Neural cell (in vitro differentiated cells): Measurements from ENCODE around the gene CLDN12. TPM values are rescaled to one million over a fixed set of nuclear protein-coding genes. Genes with fewer than 3 reads are reported as not detected.

Experiments
- H2AFZ ChIP-seq: fragments of 200-600, 300-800 bp; sonication (generic), shearing (Covaris generic); 2 replicates; pipeline ENCODE4 v1.6.0; 2014; ENCODE audit warnings: low read depth, mild to moderate bottlenecking, antibody characterized with exemption, low read length, moderate library complexity
- H3F3A ChIP-seq: fragments of 200-600 bp; shearing (Covaris generic); 2 replicates; pipeline ENCODE4 v1.6.1; 2016; ENCODE audit warnings: mild to moderate bottlenecking, moderate library complexity, mixed read lengths, antibody characterized with exemption, low read length; ENCODE audit not compliant: insufficient read depth, poor library complexity, severe bottlenecking
- H3K27ac ChIP-seq: fragments of 200-600, 300-800 bp; sonication (generic), shearing (Covaris generic); 2 replicates; pipeline ENCODE4 v1.5.1; 2014; ENCODE audit warnings: mild to moderate bottlenecking, low read length, moderate library complexity
- H3K27me3 ChIP-seq: fragments of 300-800, 200-600 bp; sonication (generic), shearing (Covaris generic); 2 replicates; pipeline ENCODE4 v1.6.0; 2014; ENCODE audit warnings: mild to moderate bottlenecking, low read depth, low read length, moderate library complexity; ENCODE audit not compliant: insufficient read depth
- H3K36me3 ChIP-seq: fragments of 300-800, 200-600 bp; sonication (generic), shearing (Covaris generic); 2 replicates; pipeline ENCODE4 v1.5.1; 2014; ENCODE audit warnings: mild to moderate bottlenecking, antibody characterized with exemption, low read length, moderate library complexity; ENCODE audit not compliant: insufficient read depth
- H3K4me2 ChIP-seq: fragments of 300-800, 200-600 bp; sonication (generic), shearing (Covaris generic); 2 replicates; pipeline ENCODE4 v1.6.0; 2014; ENCODE audit warnings: mild to moderate bottlenecking, low read length
- H3K4me3 ChIP-seq: fragments of 300-800, 200-600 bp; sonication (generic), shearing (Covaris generic); 2 replicates; pipeline ENCODE4 v1.5.1; 2014; ENCODE audit warnings: mild to moderate bottlenecking, low read length, moderate library complexity
- H3K79me2 ChIP-seq: fragments of 200-600 bp; shearing (Covaris generic); replicated peaks from 2 replicates; pipeline ENCODE4 v1.6.0; 2014; ENCODE audit warnings: mild to moderate bottlenecking, low read length, moderate library complexity; ENCODE audit not compliant: insufficient read depth
- H3K9ac ChIP-seq: fragments of 300-800, 200-600 bp; sonication (generic), shearing (Covaris generic); 2 replicates; pipeline ENCODE4 v1.6.1; 2016; ENCODE audit warnings: mild to moderate bottlenecking, low read length, mixed read lengths
- H3K9me2 ChIP-seq: fragments of 200-600 bp; shearing (Covaris generic); 2 replicates; pipeline ENCODE4 v1.6.1; 2016; ENCODE audit warnings: mild to moderate bottlenecking, low read length, mixed read lengths; ENCODE audit not compliant: insufficient read depth
- H3K9me3 ChIP-seq: fragments of 200-600, 300-800 bp; sonication (generic), shearing (Covaris generic); 2 replicates; pipeline ENCODE4 v1.6.1; 2016; ENCODE audit warnings: mild to moderate bottlenecking, mixed run types, low read length, moderate library complexity, mixed read lengths
- H4K20me1 ChIP-seq: fragments of 200-600 bp; shearing (Covaris generic); 2 replicates; pipeline ENCODE4 v1.6.1; 2016; ENCODE audit warnings: mild to moderate bottlenecking, mixed run types; ENCODE audit not compliant: insufficient read depth
- CTCF ChIP-seq: fragments of 450-650 bp; IDR thresholded peaks from 2 replicates; pipeline ENCODE4 v1.5.1; 2014; ENCODE audit warnings: antibody characterized with exemption, mild to moderate bottlenecking, moderate library complexity; ENCODE audit not compliant: poor library complexity, severe bottlenecking
- EP300 ChIP-seq: fragments of 450-650 bp; conservative IDR thresholded peaks from 2 replicates; pipeline ENCODE4 v1.6.1; 2014; ENCODE audit warnings: antibody characterized with exemption, mild to moderate bottlenecking, moderate library complexity; ENCODE audit not compliant: poor library complexity, severe bottlenecking
- EZH2 ChIP-seq: fragments of 200-600, 300-800 bp; shearing (Covaris generic), sonication (generic); IDR thresholded peaks from 2 replicates; pipeline ENCODE4 v1.6.1; 2014; ENCODE audit warnings: antibody characterized with exemption, low read length, borderline replicate concordance, mild to moderate bottlenecking; ENCODE audit not compliant: insufficient read depth, poor library complexity, severe bottlenecking
- MXI1 ChIP-seq: fragments of 450-650 bp; conservative IDR thresholded peaks from 2 replicates; pipeline ENCODE4 v1.6.1; 2014; ENCODE audit warnings: antibody characterized with exemption, mild to moderate bottlenecking; ENCODE audit not compliant: poor library complexity, severe bottlenecking
- POLR2AphosphoS5 ChIP-seq: IDR thresholded peaks from 2 replicates; pipeline ENCODE4 v1.6.1; 2012
- RAD21 ChIP-seq: fragments of 450-650 bp; conservative IDR thresholded peaks from 2 replicates; pipeline ENCODE4 v1.6.1; 2014; ENCODE audit warnings: antibody characterized with exemption, mild to moderate bottlenecking, moderate library complexity
- SMC3 ChIP-seq: fragments of 450-650 bp; conservative IDR thresholded peaks from 2 replicates; pipeline ENCODE4 v1.6.1; 2014; ENCODE audit warnings: antibody characterized with exemption, mild to moderate bottlenecking, moderate library complexity; ENCODE audit not compliant: poor library complexity
- TAF1 ChIP-seq: IDR thresholded peaks from 2 replicates; pipeline ENCODE4 v1.6.1; 2012; ENCODE audit warnings: low read depth
- polyA plus RNA-seq: library from polyadenylated mRNA; depleted of rRNA; stranded (reverse); fragments of >200 nt; gene quantifications from 2 replicates; pipeline ENCODE4 v1.2.3, GENCODE V29; 2014
- TF ChIP-seq, protein P1 (sequence below): IDR thresholded peaks from 2 replicates; pipeline ENCODE4 v1.6.1; 2012; ENCODE audit warnings: borderline replicate concordance

CLDN12 gene
- polyA plus RNA-seq, 1 donor from 2014 or later = 81.0 TPM

GRCh38 chr7:90446137-90446899 lies 43.1 kb downstream of the CLDN12 start:
- Histone ChIP-seq H4K20me1 (no peaks in the 10 kb centered on the region), H3K9me2 (no peaks in the 10 kb centered on the region), H3K9me3 (no peaks in the 10 kb centered on the region), H3K27me3 (no peaks in the 10 kb centered on the region), H3F3A (no peaks in the 10 kb centered on the region), H3K27ac (no peak overlapping the region), H3K36me3 (no peaks in the 10 kb centered on the region), H2AFZ (no peak overlapping the region), H3K4me2 (no peak overlapping the region), H3K79me2 (no peaks in the 10 kb centered on the region), H3K9ac (no peak overlapping the region), H3K4me3 (no peak overlapping the region)
- TF ChIP-seq MXI1 = no peak
- TF ChIP-seq CTCF = no peak

GRCh38 chr7:90453259-90453891 lies 50.1 kb downstream of the CLDN12 start:
- H3K9me3 ChIP-seq = no peaks in the 10 kb centered on the region
- H3K27ac ChIP-seq = no peak overlapping the region
- no peaks in the 10 kb centered on the region for H3K9me2 ChIP-seq
- H3K9ac ChIP-seq = no peak overlapping the region
- no peak overlapping the region for H3K4me2 ChIP-seq
- no peaks in the 10 kb centered on the region for H3K79me2 ChIP-seq
- H3F3A ChIP-seq = no peaks in the 10 kb centered on the region
- TF ChIP-seq POLR2AphosphoS5 (no peak), TAF1 (no peak), RAD21 (no peak), MXI1 (no peak), EP300 (no peak), CTCF (no peak), SMC3 (no peak), EZH2 (no peak)
- TF ChIP-seq, protein P1, sequence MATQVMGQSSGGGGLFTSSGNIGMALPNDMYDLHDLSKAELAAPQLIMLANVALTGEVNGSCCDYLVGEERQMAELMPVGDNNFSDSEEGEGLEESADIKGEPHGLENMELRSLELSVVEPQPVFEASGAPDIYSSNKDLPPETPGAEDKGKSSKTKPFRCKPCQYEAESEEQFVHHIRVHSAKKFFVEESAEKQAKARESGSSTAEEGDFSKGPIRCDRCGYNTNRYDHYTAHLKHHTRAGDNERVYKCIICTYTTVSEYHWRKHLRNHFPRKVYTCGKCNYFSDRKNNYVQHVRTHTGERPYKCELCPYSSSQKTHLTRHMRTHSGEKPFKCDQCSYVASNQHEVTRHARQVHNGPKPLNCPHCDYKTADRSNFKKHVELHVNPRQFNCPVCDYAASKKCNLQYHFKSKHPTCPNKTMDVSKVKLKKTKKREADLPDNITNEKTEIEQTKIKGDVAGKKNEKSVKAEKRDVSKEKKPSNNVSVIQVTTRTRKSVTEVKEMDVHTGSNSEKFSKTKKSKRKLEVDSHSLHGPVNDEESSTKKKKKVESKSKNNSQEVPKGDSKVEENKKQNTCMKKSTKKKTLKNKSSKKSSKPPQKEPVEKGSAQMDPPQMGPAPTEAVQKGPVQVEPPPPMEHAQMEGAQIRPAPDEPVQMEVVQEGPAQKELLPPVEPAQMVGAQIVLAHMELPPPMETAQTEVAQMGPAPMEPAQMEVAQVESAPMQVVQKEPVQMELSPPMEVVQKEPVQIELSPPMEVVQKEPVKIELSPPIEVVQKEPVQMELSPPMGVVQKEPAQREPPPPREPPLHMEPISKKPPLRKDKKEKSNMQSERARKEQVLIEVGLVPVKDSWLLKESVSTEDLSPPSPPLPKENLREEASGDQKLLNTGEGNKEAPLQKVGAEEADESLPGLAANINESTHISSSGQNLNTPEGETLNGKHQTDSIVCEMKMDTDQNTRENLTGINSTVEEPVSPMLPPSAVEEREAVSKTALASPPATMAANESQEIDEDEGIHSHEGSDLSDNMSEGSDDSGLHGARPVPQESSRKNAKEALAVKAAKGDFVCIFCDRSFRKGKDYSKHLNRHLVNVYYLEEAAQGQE = no peak
- H3K4me3 ChIP-seq = no peak overlapping the region
- H3K27me3 ChIP-seq = no peaks in the 10 kb centered on the region
- no peaks in the 10 kb centered on the region for H4K20me1 ChIP-seq
- H2AFZ ChIP-seq = no peak overlapping the region
- H3K36me3 ChIP-seq = no peaks in the 10 kb centered on the region
